OCI-LY1 (cell line): ENCODE data around the gene WIPF3.

Experiments used
- EZH2 ChIP-seq: fragments of 200-600 bp; sonication (generic), shearing (Covaris generic); IDR thresholded peaks from 2 replicates; pipeline ENCODE4 v1.8.0; 2017; ENCODE audit warnings: borderline replicate concordance, mixed run types, mild to moderate bottlenecking, antibody characterized with exemption, low read length, moderate library complexity, mixed read lengths
- TF ChIP-seq, protein P1 (sequence below): fragments of 200-600 bp; sonication (generic), shearing (Covaris generic); IDR thresholded peaks from 2 replicates; pipeline ENCODE4 v1.5.1; 2017; ENCODE audit warnings: mild to moderate bottlenecking, antibody characterized with exemption, low read length, moderate library complexity, mixed read lengths

GRCh38 chr7:29888006-29888405, 81.7 kb downstream of the WIPF3 start:
- TF ChIP-seq, protein P1, sequence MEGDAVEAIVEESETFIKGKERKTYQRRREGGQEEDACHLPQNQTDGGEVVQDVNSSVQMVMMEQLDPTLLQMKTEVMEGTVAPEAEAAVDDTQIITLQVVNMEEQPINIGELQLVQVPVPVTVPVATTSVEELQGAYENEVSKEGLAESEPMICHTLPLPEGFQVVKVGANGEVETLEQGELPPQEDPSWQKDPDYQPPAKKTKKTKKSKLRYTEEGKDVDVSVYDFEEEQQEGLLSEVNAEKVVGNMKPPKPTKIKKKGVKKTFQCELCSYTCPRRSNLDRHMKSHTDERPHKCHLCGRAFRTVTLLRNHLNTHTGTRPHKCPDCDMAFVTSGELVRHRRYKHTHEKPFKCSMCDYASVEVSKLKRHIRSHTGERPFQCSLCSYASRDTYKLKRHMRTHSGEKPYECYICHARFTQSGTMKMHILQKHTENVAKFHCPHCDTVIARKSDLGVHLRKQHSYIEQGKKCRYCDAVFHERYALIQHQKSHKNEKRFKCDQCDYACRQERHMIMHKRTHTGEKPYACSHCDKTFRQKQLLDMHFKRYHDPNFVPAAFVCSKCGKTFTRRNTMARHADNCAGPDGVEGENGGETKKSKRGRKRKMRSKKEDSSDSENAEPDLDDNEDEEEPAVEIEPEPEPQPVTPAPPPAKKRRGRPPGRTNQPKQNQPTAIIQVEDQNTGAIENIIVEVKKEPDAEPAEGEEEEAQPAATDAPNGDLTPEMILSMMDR = no peak
- TF ChIP-seq EZH2 = no peak
